Rectal smooth muscle tissue (tissue), 1 donor: Measurements from ENCODE around the gene SLC7A1.

Source experiments
- H3K27ac ChIP-seq: one replicate; pipeline ENCODE4 v1.7.0; 2013; ENCODE audit warnings: low read depth, low read length, inconsistent platforms
- H3K27me3 ChIP-seq: one replicate; pipeline ENCODE4 v1.7.0; 2013; ENCODE audit warnings: low read length; ENCODE audit not compliant: control insufficient read depth, insufficient read depth
- H3K36me3 ChIP-seq: one replicate; pipeline ENCODE4 v1.7.0; 2013; ENCODE audit warnings: low read length; ENCODE audit not compliant: control insufficient read depth, insufficient read depth
- H3K4me1 ChIP-seq: one replicate; pipeline ENCODE4 v1.7.0; 2013; ENCODE audit warnings: low read length; ENCODE audit not compliant: control insufficient read depth, insufficient read depth
- H3K4me3 ChIP-seq: one replicate; pipeline ENCODE4 v1.7.0; 2013; ENCODE audit warnings: low read length
- H3K9ac ChIP-seq: one replicate; pipeline ENCODE4 v1.7.0; 2013; ENCODE audit warnings: low read length

Gene SLC7A1

GRCh38 chr13:29567411-29567810 lies 28.1 kb downstream of the SLC7A1 start:
- H3K4me1 ChIP-seq, result peaks cover 5% of the 10 kb centered on the region
- no peaks in the 10 kb centered on the region for H3K36me3 ChIP-seq
- H3K27ac ChIP-seq, result no peak overlapping the region
- no peaks in the 10 kb centered on the region for H3K27me3 ChIP-seq
- H3K4me3 ChIP-seq, result no peak overlapping the region
- no peak overlapping the region for H3K9ac ChIP-seq

GRCh38 chr13:29566206-29566605 lies 29.3 kb downstream of the SLC7A1 start:
- Histone ChIP-seq H3K27me3 (no peaks in the 10 kb centered on the region), H3K36me3 (no peaks in the 10 kb centered on the region), H3K4me1 (peaks cover 5% of the 10 kb centered on the region), H3K4me3 (no peak overlapping the region), H3K27ac (no peak overlapping the region), H3K9ac (no peak overlapping the region)

- Histone ChIP-seq H3K4me3 (no peak overlapping the region), H3K36me3 (no peaks in the 10 kb centered on the region), H3K9ac (no peak overlapping the region), H3K4me1 (peaks cover 2% of the 10 kb centered on the region), H3K27ac (no peak overlapping the region), H3K27me3 (no peaks in the 10 kb centered on the region)
Observed at GRCh38 chr13:29564818-29565217, 30.7 kb downstream of the SLC7A1 start.

GRCh38 chr13:29564373-29564772 lies 31.1 kb downstream of the SLC7A1 start:
- no peak overlapping the region for H3K27ac ChIP-seq
- no peak overlapping the region for H3K9ac ChIP-seq
- H3K36me3 ChIP-seq, result no peaks in the 10 kb centered on the region
- H3K4me1 ChIP-seq, result no peaks in the 10 kb centered on the region
- H3K27me3 ChIP-seq, result no peaks in the 10 kb centered on the region
- no peak overlapping the region for H3K4me3 ChIP-seq

GRCh38 chr13:29563941-29564340 lies 31.5 kb downstream of the SLC7A1 start:
- no peak overlapping the region for H3K9ac ChIP-seq
- H3K4me3 ChIP-seq, result no peak overlapping the region
- H3K27ac ChIP-seq, result no peak overlapping the region
- H3K36me3 ChIP-seq, result no peaks in the 10 kb centered on the region
- H3K27me3 ChIP-seq, result no peaks in the 10 kb centered on the region
- no peaks in the 10 kb centered on the region for H3K4me1 ChIP-seq

GRCh38 chr13:29562786-29563438 lies 32.6 kb downstream of the SLC7A1 start:
- Histone ChIP-seq H3K27ac (no peak overlapping the region), H3K4me3 (no peak overlapping the region), H3K36me3 (no peaks in the 10 kb centered on the region), H3K27me3 (no peaks in the 10 kb centered on the region), H3K9ac (no peak overlapping the region), H3K4me1 (no peaks in the 10 kb centered on the region)

- no peak overlapping the region for H3K4me3 ChIP-seq
- no peak overlapping the region for H3K27ac ChIP-seq
- H3K27me3 ChIP-seq, result no peaks in the 10 kb centered on the region
- peaks cover 2% of the 10 kb centered on the region for H3K36me3 ChIP-seq
- H3K4me1 ChIP-seq, result no peaks in the 10 kb centered on the region
- H3K9ac ChIP-seq, result no peak overlapping the region
Observed at GRCh38 chr13:29561918-29562317, 33.6 kb downstream of the SLC7A1 start.

- Histone ChIP-seq H3K36me3 (peaks cover 8% of the 10 kb centered on the region), H3K9ac (no peak overlapping the region), H3K4me1 (no peaks in the 10 kb centered on the region), H3K4me3 (no peak overlapping the region), H3K27ac (no peak overlapping the region), H3K27me3 (no peaks in the 10 kb centered on the region)
Observed at GRCh38 chr13:29556742-29557141, 38.7 kb downstream of the SLC7A1 start.

- no peaks in the 10 kb centered on the region for H3K27me3 ChIP-seq
- H3K27ac ChIP-seq, result no peak overlapping the region
- H3K9ac ChIP-seq, result no peak overlapping the region
- H3K4me1 ChIP-seq, result no peaks in the 10 kb centered on the region
- no peak overlapping the region for H3K4me3 ChIP-seq
- peaks cover 6% of the 10 kb centered on the region for H3K36me3 ChIP-seq
Observed at GRCh38 chr13:29551214-29551613, 44.3 kb downstream of the SLC7A1 start.

GRCh38 chr13:29550430-29550988 lies 45.0 kb downstream of the SLC7A1 start:
- no peak overlapping the region for H3K27ac ChIP-seq
- H3K4me1 ChIP-seq, result no peaks in the 10 kb centered on the region
- H3K4me3 ChIP-seq, result no peak overlapping the region
- peaks cover 6% of the 10 kb centered on the region for H3K36me3 ChIP-seq
- no peak overlapping the region for H3K9ac ChIP-seq
- H3K27me3 ChIP-seq, result no peaks in the 10 kb centered on the region

GRCh38 chr13:29548722-29549121 lies 46.8 kb downstream of the SLC7A1 start:
- no peak overlapping the region for H3K9ac ChIP-seq
- H3K36me3 ChIP-seq, result peaks cover 6% of the 10 kb centered on the region
- no peaks in the 10 kb centered on the region for H3K4me1 ChIP-seq
- H3K4me3 ChIP-seq, result no peak overlapping the region
- no peak overlapping the region for H3K27ac ChIP-seq
- no peaks in the 10 kb centered on the region for H3K27me3 ChIP-seq

- Histone ChIP-seq H3K4me1 (no peaks in the 10 kb centered on the region), H3K4me3 (no peak overlapping the region), H3K27ac (no peak overlapping the region), H3K27me3 (no peaks in the 10 kb centered on the region), H3K36me3 (no peaks in the 10 kb centered on the region), H3K9ac (no peak overlapping the region)
Observed at GRCh38 chr13:29547153-29547552, 48.3 kb downstream of the SLC7A1 start.

GRCh38 chr13:29546662-29547061 lies 48.8 kb downstream of the SLC7A1 start:
- Histone ChIP-seq H3K36me3 (no peaks in the 10 kb centered on the region), H3K9ac (no peak overlapping the region), H3K27ac (no peak overlapping the region), H3K4me3 (no peak overlapping the region), H3K27me3 (no peaks in the 10 kb centered on the region), H3K4me1 (no peaks in the 10 kb centered on the region)
